Ovary (tissue), 9 donors: ENCODE data around the gene YWHAQ. TPM values are rescaled to one million over a fixed set of nuclear protein-coding genes. Genes with fewer than 3 reads are reported as not detected.

Source experiments
- DNase-seq, 5 donors: peaks; one replicate each; pipeline ENCODE4 v3.0.0-alpha.2; 2019 to 2020
- H3K27ac ChIP-seq, 2 donors: fragments of 200-600 bp; one replicate each; pipeline versions ENCODE4 v1.5.1 to v1.8.0; 2019 to 2022
- H3K27me3 ChIP-seq: fragments of 200-600 bp; one replicate; pipeline ENCODE4 v1.8.0; 2022
- H3K36me3 ChIP-seq: fragments of 200-600 bp; sonication (generic); one replicate; pipeline ENCODE4 v1.5.1; 2019
- H3K4me1 ChIP-seq: one replicate; pipeline ENCODE4 v1.8.1; 2013; ENCODE audit warnings: mild to moderate bottlenecking, moderate library complexity; ENCODE audit not compliant: insufficient read depth
- H3K4me3 ChIP-seq: fragments of 200-600 bp; sonication (generic); one replicate; pipeline ENCODE4 v1.5.1; 2017
- H3K9me3 ChIP-seq, 2 donors: fragments of 200-600 bp in 1 of 2; sonication (generic) in 1 of 2; one replicate each; pipeline versions ENCODE4 v1.5.1 to v1.8.1; 2013 to 2019; ENCODE audit warnings: mild to moderate bottlenecking in 1 of 2, moderate library complexity in 1 of 2
- CTCF ChIP-seq, 3 donors: fragments of 450-650 bp in 2 of 3; fragments of 200-600 bp in 1 of 3; IDR thresholded peaks; one replicate each; pipeline versions ENCODE4 v1.5.1 to v1.8.0; 2016 to 2022; ENCODE audit warnings: antibody characterized with exemption in 3 of 3, mild to moderate bottlenecking in 1 of 3
- EP300 ChIP-seq: sonication (generic); formaldehyde crosslinking; IDR thresholded peaks from one replicate; pipeline ENCODE4 v1.6.1; 2017; ENCODE audit warnings: antibody characterized with exemption
- POLR2A ChIP-seq: fragments of 450-650 bp; IDR thresholded peaks from one replicate; pipeline ENCODE4 v1.6.1; 2017; ENCODE audit warnings: antibody characterized with exemption, mild to moderate bottlenecking, moderate library complexity
- WGBS, 3 donors: extraction: QIAGEN DNeasy Blood & Tissue Kit in 1 of 3; methylation state at CpG; one replicate each; pipeline versions ENCODE4 v1.1.5 to v1.1.7; 2013 to 2017; 5-methylcytosine and 5-hydroxymethylcytosine counted together
- intact Hi-C, 4 donors: fragments of 100-400 bp; cut with DNase I; formaldehyde crosslinking; loops; one replicate each; pipeline versions ENCODE4 v1.11.0 to v1.15.1; 2022 to 2023
- polyA plus RNA-seq, 2 donors: library from polyadenylated mRNA; stranded (reverse); fragments of 200-250 nt in 1 of 2; fragments of 350-450 nt in 1 of 2; fragmentation: Illumina TruSeq in 1 of 2; extraction: RNeasy Lipid Tissue Mini Kit (QIAGEN cat#74804) in 1 of 2; gene quantifications; one replicate each; pipeline ENCODE4 v1.2.3, GENCODE V29; 2013 to 2014
- total RNA-seq, 7 donors: library from RNA; depleted of rRNA in 2 of 7; stranded (reverse); fragments of >200 nt in 2 of 7; fragmentation: NEBNext Ultra II Directional in 3 of 7; extraction: Animal tissue kit (Norgen Biotek cat#: 25700) in 3 of 7; gene quantifications; one replicate each; pipeline versions ENCODE4 v1.1.0 to v1.2.4, GENCODE V29; 2016 to 2023
- donor health status: DM: no; HTN: no; CAD: no; lungs with moderate emphysema.
- donor health status: DM: no; HTN: no; CAD: no.
- donor health status: Bipolar disorder and iron deficiency.
- donor health status: DM: yes; HTN: yes; CAD: no.
- donor health status: DM: no; HTN: no; CAD: no.
- donor health status: DM: yes; HTN: yes; CAD: no.

Gene YWHAQ
- total and polyA plus RNA-seq, 9 donors, result 156 to 386 (median 241) TPM

- DNase-seq, result no peak
- no peaks in the 10 kb centered on the region for H3K9me3 ChIP-seq
- no peaks in the 10 kb centered on the region for H3K36me3 ChIP-seq
- 94 to 100% (median 97%) methylated on average over 1 of the region's 1 CpG for WGBS, 3 donors
- no peak overlapping the region for H3K4me3 ChIP-seq
- no peak overlapping the region for H3K27ac ChIP-seq
- intact Hi-C loops, result loop anchor here in 1 of 4 donors (5.0 kb wide), 1 partner anchor 1790 kb away; no protein-coding TSS in a partner anchor
- TF ChIP-seq CTCF (IDR thresholded peaks at IDR 0.05), result no peak
- TF ChIP-seq EP300, result no peak
- no peak for TF ChIP-seq POLR2A
- H3K27me3 ChIP-seq, result no peaks in the 10 kb centered on the region
- peaks cover 5% of the 10 kb centered on the region for H3K4me1 ChIP-seq
These were observed 21.5 kb upstream of the YWHAQ start for GRCh38 chr2:9652267-9652666.

GRCh38 chr2:9650119-9650821 is 19.5 kb upstream of the YWHAQ start:
- peaks cover 6% of the 10 kb centered on the region for H3K4me1 ChIP-seq
- TF ChIP-seq POLR2A (no peak), EP300 (no peak), CTCF (IDR thresholded peaks at IDR 0.05) (no peak)
- DNase-seq, result no peak
- H3K9me3 ChIP-seq, result no peaks in the 10 kb centered on the region
- no peaks in the 10 kb centered on the region for H3K36me3 ChIP-seq
- 74 to 84% (median 84%) methylated on average over 4 of the region's 4 CpGs for WGBS, 3 donors
- intact Hi-C loops, result loop anchor here in 1 of 4 donors (5.0 kb wide), 1 partner anchor 1788 kb away; no protein-coding TSS in a partner anchor
- H3K4me3 ChIP-seq, result no peak overlapping the region
- H3K27me3 ChIP-seq, result no peaks in the 10 kb centered on the region
- no peak overlapping the region for H3K27ac ChIP-seq

DNA sequence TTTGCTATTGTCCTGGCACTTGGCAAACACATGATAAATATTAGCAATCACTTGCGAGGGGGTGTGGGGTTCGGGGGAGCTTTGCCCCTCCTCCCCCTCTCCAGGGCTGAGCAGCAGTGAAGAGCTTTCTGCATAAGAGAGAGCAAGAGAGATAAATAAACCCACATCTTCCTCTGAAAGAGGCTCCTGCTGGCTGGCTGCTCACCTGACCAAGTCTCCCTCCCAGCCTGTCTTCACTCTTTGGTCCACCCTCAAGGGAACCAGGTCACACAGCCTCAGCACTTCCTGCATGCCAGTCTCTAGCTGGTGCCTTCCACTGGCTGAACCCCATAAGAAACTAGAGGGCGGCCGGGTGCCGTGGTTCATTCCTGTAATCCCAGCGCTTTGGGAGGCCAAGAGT is 18.5 kb upstream of the YWHAQ start:
- WGBS, 3 donors, result 79 to 87% (median 81%) methylated on average over 6 of the region's 6 CpGs
- DNase-seq, result no peak
- Histone ChIP-seq H3K9me3 (no peaks in the 10 kb centered on the region), H3K27me3 (no peaks in the 10 kb centered on the region), H3K36me3 (no peaks in the 10 kb centered on the region), H3K4me1 (peaks cover 6% of the 10 kb centered on the region), H3K4me3 (no peak overlapping the region), H3K27ac (no peak overlapping the region)
- intact Hi-C loops, result no loop called here
- TF ChIP-seq POLR2A, result no peak
- TF ChIP-seq CTCF (IDR thresholded peaks at IDR 0.05), result no peak
- no peak for TF ChIP-seq EP300

DNA sequence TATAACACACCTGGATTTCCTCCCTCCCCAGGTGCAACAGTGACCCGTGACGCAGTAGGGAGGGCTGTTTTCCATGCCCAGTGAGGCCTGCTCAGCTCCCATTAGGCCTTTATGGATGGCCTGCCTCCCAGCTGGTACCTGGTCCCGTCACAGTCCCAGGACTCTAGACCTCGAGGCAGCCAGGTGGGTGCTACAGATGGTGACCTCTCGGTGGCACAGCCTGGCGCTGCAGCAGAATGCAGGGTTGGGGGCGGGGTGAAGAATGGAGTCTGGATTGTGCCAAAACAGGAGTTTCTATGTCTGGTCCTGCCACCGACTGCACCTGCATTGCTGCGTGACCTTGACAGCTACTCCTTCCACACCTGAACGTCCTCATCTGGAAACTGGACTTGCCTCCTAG is 18.0 kb upstream of the YWHAQ start:
- TF ChIP-seq CTCF (IDR thresholded peaks at IDR 0.05) (no peak), POLR2A (no peak), EP300 (no peak)
- no peak overlapping the region for H3K4me3 ChIP-seq
- no peaks in the 10 kb centered on the region for H3K27me3 ChIP-seq
- H3K9me3 ChIP-seq, result no peaks in the 10 kb centered on the region
- H3K27ac ChIP-seq, result no peak overlapping the region
- intact Hi-C loops, result no loop called here
- H3K36me3 ChIP-seq, result no peaks in the 10 kb centered on the region
- H3K4me1 ChIP-seq, result peaks cover 6% of the 10 kb centered on the region
- WGBS, 3 donors, result 79 to 89% (median 83%) methylated on average over 8 to 10 of the region's 10 CpGs
- DNase-seq, result no peak
